22Rv1 (cell line): ENCODE measurements around the gene CA10.

ENCODE experiments used
- H3K27ac ChIP-seq: fragments of 450-650 bp; 2 replicates; pipeline ENCODE4 v1.5.1; 2017
- ZFX ChIP-seq: fragments of 450-650 bp; IDR thresholded peaks from 2 replicates; pipeline ENCODE4 v1.6.1; 2017; ENCODE audit warnings: antibody characterized with exemption, borderline replicate concordance
- TF ChIP-seq, protein P1 (sequence below): fragments of 450-650 bp; IDR thresholded peaks from 2 replicates; pipeline ENCODE4 v1.5.1; 2017; ENCODE audit warnings: mild to moderate bottlenecking

Gene CA10

GRCh38 chr17:52158450-52159042, at the start of gene CA10:
TSS of gene CA10 (minus strand) at chr17:52158714.
- TF ChIP-seq, protein P1, sequence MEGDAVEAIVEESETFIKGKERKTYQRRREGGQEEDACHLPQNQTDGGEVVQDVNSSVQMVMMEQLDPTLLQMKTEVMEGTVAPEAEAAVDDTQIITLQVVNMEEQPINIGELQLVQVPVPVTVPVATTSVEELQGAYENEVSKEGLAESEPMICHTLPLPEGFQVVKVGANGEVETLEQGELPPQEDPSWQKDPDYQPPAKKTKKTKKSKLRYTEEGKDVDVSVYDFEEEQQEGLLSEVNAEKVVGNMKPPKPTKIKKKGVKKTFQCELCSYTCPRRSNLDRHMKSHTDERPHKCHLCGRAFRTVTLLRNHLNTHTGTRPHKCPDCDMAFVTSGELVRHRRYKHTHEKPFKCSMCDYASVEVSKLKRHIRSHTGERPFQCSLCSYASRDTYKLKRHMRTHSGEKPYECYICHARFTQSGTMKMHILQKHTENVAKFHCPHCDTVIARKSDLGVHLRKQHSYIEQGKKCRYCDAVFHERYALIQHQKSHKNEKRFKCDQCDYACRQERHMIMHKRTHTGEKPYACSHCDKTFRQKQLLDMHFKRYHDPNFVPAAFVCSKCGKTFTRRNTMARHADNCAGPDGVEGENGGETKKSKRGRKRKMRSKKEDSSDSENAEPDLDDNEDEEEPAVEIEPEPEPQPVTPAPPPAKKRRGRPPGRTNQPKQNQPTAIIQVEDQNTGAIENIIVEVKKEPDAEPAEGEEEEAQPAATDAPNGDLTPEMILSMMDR: peak; percentile 80
- no peak for TF ChIP-seq ZFX
- H3K27ac ChIP-seq: peak within 1 kb of the TSS; percentile 46

DNA sequence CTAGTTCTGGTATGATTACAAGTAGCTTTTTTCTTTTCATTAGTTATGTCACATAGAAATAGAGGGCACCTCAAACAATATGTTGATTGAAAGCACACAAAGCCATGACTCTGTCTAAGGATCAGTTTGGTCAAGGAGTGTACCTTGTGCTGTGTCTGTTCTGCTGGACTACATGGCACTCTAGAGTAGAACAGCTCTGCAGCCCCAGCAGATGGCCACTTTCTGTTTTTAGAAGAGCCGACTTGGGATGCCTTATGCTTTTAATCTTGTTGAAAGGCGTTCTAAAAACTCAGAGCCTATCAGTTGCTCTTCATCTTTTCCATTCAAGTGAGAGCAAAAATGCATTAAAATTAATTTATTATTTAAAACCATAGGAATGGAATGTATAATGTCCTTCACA, 49.3 kb upstream of the CA10 start:
- TF ChIP-seq, protein P1: no peak
- TF ChIP-seq ZFX: no peak

GRCh38 chr17:52202520-52203080, 44.1 kb upstream of the CA10 start:
- TF ChIP-seq ZFX: no peak
- TF ChIP-seq, protein P1: no peak
- no peak overlapping the region for H3K27ac ChIP-seq

More for the DNA sequence above, 49.3 kb upstream of the CA10 start:
- no peak overlapping the region for H3K27ac ChIP-seq

DNA sequence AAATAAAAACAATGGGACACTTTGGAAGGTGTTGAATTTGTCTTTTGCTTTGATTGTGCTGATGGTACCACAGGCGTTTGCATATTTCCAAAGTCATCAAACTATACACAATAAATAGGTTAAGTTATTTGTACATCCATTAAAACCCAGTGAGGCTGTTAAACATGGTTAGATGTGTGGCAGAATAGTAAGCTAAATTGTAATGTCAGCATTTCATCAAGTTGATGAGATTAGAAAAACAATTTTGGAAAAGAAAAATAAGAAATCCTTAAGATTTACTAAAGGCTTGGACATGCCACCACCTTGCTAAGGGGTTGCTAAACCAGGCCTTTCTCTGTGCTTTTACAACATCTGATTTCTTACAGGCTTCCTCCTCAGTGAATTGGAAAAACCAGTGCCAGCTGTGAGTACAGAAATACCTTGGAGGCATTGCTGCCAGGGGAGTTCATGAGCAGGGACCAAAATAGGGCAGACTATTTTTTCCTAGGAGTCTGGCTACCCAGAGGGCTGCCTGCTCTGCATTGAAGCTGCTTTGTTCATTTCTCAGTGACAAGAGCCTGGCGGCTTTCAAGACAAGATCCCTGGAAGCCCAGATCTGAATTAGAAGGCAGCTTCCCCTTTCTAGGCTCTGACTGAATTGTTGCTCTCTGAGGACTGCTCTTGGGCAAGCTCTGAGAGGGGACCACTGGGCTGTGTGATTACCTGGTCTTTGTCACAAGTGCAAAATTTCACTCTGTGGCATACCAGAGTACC, 43.4 kb upstream of the CA10 start:
- no peak overlapping the region for H3K27ac ChIP-seq
- no peak for TF ChIP-seq ZFX

DNA sequence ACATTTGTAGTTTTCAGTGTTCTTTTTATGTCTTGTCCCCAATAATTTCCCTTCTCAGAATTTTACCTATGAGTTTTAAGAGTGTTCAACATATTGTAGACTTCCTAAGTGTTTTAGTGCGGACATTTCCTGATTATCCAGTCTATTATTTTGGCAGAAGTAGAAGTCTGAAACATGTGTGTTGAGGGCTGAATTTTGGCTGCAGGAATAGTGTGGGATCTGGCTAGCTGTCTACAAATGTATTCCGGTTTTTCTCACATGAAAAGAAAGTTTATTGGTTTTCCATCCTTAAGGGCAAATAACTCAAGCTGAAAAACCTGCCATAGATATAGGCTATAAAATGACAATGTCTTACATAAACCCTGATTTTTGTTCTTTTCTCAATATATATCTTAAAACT, 33.0 kb upstream of the CA10 start:
- TF ChIP-seq, protein P1: no peak
- TF ChIP-seq ZFX: no peak
- H3K27ac ChIP-seq: no peak overlapping the region

- peak overlapping the region; percentile 78 for H3K27ac ChIP-seq
- TF ChIP-seq ZFX: no peak
- TF ChIP-seq, protein P1: no peak
These were observed 23.3 kb upstream of the CA10 start for GRCh38 chr17:52181782-52182181.

DNA sequence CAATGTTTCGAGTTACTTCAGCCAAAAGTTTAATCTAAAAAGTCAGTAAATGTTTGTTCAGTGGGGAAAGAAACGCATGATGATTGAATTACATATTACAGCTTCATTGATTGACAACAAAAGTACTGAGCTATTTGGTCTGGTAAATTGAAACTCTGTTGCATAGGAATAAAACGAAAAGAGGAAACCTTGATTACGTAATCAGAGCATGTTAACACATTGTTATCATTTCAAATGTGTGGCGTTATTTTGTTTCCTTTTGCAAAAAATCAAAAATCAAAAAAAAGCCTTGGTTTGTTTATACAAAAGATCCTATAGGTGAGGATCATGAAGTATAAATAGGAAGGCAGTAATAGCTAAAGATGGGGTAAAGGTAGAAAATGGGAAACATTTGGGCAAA, 19.5 kb upstream of the CA10 start:
- H3K27ac ChIP-seq: peak overlapping the region; percentile 45

More for the DNA sequence above, 19.5 kb upstream of the CA10 start:
- TF ChIP-seq, protein P1: no peak
- TF ChIP-seq ZFX: no peak
